ENCODE results near the gene POLR1E. TPM values are rescaled to one million over a fixed set of nuclear protein-coding genes. Genes with fewer than 3 reads are reported as not detected.

Gene POLR1E
- total and polyA plus RNA-seq, 9 of the 15 experiments (the other 6 are each of a cell fraction or from before 2014, with no cell fraction given): 18.9 to 102 (median 74.4) TPM

GRCh38 chr9:37445832-37446231 lies 39.9 kb upstream of the POLR1E start:
- intact Hi-C loops (cut with micrococcal nuclease): no loop called here
- peaks cover 52% of the 10 kb centered on the region for H3K79me2 ChIP-seq (ENCODE audit: control insufficient read depth, insufficient read depth, low read length)
- no peak for DNase-seq (ENCODE audit: extremely low read depth in 1 of 4, low spot score in 3 of 4)
- peaks cover 56% of the 10 kb centered on the region for H3K36me3 ChIP-seq (ENCODE audit: control insufficient read depth, insufficient read depth, low read length)
- no peaks in the 10 kb centered on the region for H3K4me1 ChIP-seq (replicated peaks in 1 of 2; ENCODE audit: control insufficient read depth in 2 of 2, insufficient read depth in 2 of 2, low read length in 2 of 2)
- no peak overlapping the region for H3K27ac ChIP-seq (ENCODE audit: extremely low read depth, low read depth, low read length)
- H3K9me1 ChIP-seq (ENCODE audit: control insufficient read depth, insufficient read depth, low read length): no peaks in the 10 kb centered on the region
- H4K20me1 ChIP-seq (replicated peaks; ENCODE audit: control insufficient read depth, insufficient read depth, low read length): peaks cover 11% of the 10 kb centered on the region; the same call in 1 of the 2 replicates
- H3K4me2 ChIP-seq (ENCODE audit: insufficient read depth, low read length): no peak overlapping the region
- no peaks in the 10 kb centered on the region for H3K9me3 ChIP-seq (replicated peaks; ENCODE audit: control insufficient read depth, insufficient read depth, low read depth, low read length)
- ATAC-seq: no peak
- no peak overlapping the region for H2AFZ ChIP-seq (ENCODE audit: low read depth, low read length)
- H3K27me3 ChIP-seq (ENCODE audit: control insufficient read depth in 2 of 2, insufficient read depth in 2 of 2, low read length in 2 of 2): no peaks in the 10 kb centered on the region
- no peak for FAIRE-seq
- no TSS peak for BruUV-seq (replicated peaks)
- peak overlapping the region in 1 of 2 experiments; percentile 36; a peak in 1 of 4 replicates for H3K9ac ChIP-seq (ENCODE audit: insufficient read depth in 1 of 2, low read depth in 2 of 2, low read length in 2 of 2)
- CTCF ChIA-PET (ENCODE audit: low intra/inter-chr PET ratio): no interaction called here
- 95% methylated on average over 6 of the region's 6 CpGs for WGBS (ENCODE audit: insufficient coverage, low coverage, missing lambda C conversion rate)
- in situ Hi-C loops (cut with MboI): no loop called here
- no peak overlapping the region for H3K4me3 ChIP-seq
- POLR2A ChIA-PET: interaction anchor here (0.6 to 1.1 kb wide), 4 partner anchors 9 to 275 kb away, joined by 3 to 5 read pairs (median 4); no protein-coding TSS in a partner anchor
- TF ChIP-seq FOXJ3 (CRISPR knock-in tag; IDR thresholded peaks at IDR 0.05): no peak
- TF ChIP-seq ZZZ3 (IDR thresholded peaks at IDR 0.05): no peak
- no peak for TF ChIP-seq NUFIP1 (IDR thresholded peaks at IDR 0.05; ENCODE audit: partially characterized antibody)
- no peak for TF ChIP-seq HDGF (IDR thresholded peaks at IDR 0.05)
- TF ChIP-seq KLF16 (IDR thresholded peaks at IDR 0.05): no peak
- TF ChIP-seq FOXK1 (CRISPR knock-in tag; IDR thresholded peaks at IDR 0.05; ENCODE audit: borderline replicate concordance): no peak
- TF ChIP-seq, protein P1, sequence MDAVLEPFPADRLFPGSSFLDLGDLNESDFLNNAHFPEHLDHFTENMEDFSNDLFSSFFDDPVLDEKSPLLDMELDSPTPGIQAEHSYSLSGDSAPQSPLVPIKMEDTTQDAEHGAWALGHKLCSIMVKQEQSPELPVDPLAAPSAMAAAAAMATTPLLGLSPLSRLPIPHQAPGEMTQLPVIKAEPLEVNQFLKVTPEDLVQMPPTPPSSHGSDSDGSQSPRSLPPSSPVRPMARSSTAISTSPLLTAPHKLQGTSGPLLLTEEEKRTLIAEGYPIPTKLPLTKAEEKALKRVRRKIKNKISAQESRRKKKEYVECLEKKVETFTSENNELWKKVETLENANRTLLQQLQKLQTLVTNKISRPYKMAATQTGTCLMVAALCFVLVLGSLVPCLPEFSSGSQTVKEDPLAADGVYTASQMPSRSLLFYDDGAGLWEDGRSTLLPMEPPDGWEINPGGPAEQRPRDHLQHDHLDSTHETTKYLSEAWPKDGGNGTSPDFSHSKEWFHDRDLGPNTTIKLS (IDR thresholded peaks at IDR 0.05; ENCODE audit: borderline replicate concordance, low read depth): no peak
- TF ChIP-seq STAT5A (IDR thresholded peaks at IDR 0.05; ENCODE audit: borderline replicate concordance, low read length): no peak
- no peak for TF ChIP-seq RAD51 (IDR thresholded peaks at IDR 0.05; ENCODE audit: borderline replicate concordance, low read depth)
- TF ChIP-seq, protein P2, sequence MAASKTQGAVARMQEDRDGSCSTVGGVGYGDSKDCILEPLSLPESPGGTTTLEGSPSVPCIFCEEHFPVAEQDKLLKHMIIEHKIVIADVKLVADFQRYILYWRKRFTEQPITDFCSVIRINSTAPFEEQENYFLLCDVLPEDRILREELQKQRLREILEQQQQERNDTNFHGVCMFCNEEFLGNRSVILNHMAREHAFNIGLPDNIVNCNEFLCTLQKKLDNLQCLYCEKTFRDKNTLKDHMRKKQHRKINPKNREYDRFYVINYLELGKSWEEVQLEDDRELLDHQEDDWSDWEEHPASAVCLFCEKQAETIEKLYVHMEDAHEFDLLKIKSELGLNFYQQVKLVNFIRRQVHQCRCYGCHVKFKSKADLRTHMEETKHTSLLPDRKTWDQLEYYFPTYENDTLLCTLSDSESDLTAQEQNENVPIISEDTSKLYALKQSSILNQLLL (CRISPR knock-in tag; IDR thresholded peaks at IDR 0.05; ENCODE audit: borderline replicate concordance): no peak
- no peak for TF ChIP-seq SRF (CRISPR knock-in tag; IDR thresholded peaks at IDR 0.05)
- TF ChIP-seq ZNF318 (IDR thresholded peaks at IDR 0.05; ENCODE audit: borderline replicate concordance in 1 of 2, low read depth in 1 of 2): no peak

Data from K562 (cell line).